H9 (cell line): ENCODE measurements around the gene PRELID2. TPM values are rescaled to one million over a fixed set of nuclear protein-coding genes. Genes with fewer than 3 reads are reported as not detected.

Experiments
- DNase-seq: peaks from one replicate; pipeline ENCODE4 v3.0.0-alpha.2; 2017
- H2AFZ ChIP-seq: one replicate; pipeline ENCODE4 v1.6.1; 2013; ENCODE audit warnings: mild to moderate bottlenecking, low read length, control low read depth, moderate library complexity
- H2AK5ac ChIP-seq: 2 replicates; pipeline ENCODE4 v1.6.1; 2013; ENCODE audit warnings: low read length, control low read depth, mixed read lengths; ENCODE audit not compliant: insufficient read length
- H2BK120ac ChIP-seq: one replicate; pipeline ENCODE4 v1.6.1; 2013; ENCODE audit warnings: low read depth, mild to moderate bottlenecking, low read length, control low read depth, inconsistent platforms; ENCODE audit not compliant: poor library complexity, severe bottlenecking
- H2BK12ac ChIP-seq: 2 replicates; pipeline ENCODE4 v1.6.1; 2013; ENCODE audit warnings: low read length, control low read depth, mixed read lengths, low read depth; ENCODE audit not compliant: insufficient read length
- H2BK15ac ChIP-seq: 2 replicates; pipeline ENCODE4 v1.6.1; 2013; ENCODE audit warnings: low read depth, low read length, control low read depth
- H2BK20ac ChIP-seq: one replicate; pipeline ENCODE4 v1.6.1; 2013; ENCODE audit warnings: low read depth, mild to moderate bottlenecking, low read length, control low read depth, inconsistent platforms; ENCODE audit not compliant: poor library complexity, severe bottlenecking
- H2BK5ac ChIP-seq: 2 replicates; pipeline ENCODE4 v1.6.1; 2013; ENCODE audit warnings: low read length, control low read depth, mixed read lengths; ENCODE audit not compliant: insufficient read length
- H3K14ac ChIP-seq: 2 replicates; pipeline ENCODE4 v1.6.1; 2013; ENCODE audit warnings: low read length, control low read depth; ENCODE audit not compliant: insufficient read depth
- H3K18ac ChIP-seq: 2 replicates; pipeline ENCODE4 v1.6.1; 2013; ENCODE audit warnings: low read depth, mild to moderate bottlenecking, mixed read lengths, low read length, control low read depth; ENCODE audit not compliant: insufficient read length
- H3K23ac ChIP-seq: 2 replicates; pipeline ENCODE4 v1.6.1; 2013; ENCODE audit warnings: low read length, control low read depth, mixed read lengths, low read depth; ENCODE audit not compliant: insufficient read length
- H3K23me2 ChIP-seq: 2 replicates; pipeline ENCODE4 v1.6.1; 2013; ENCODE audit warnings: low read depth, mild to moderate bottlenecking, mixed read lengths, low read length, control low read depth; ENCODE audit not compliant: insufficient read length, poor library complexity, severe bottlenecking
- H3K27ac ChIP-seq: 2 replicates; pipeline ENCODE4 v1.5.1; 2013; ENCODE audit warnings: low read length, control low read depth, mixed read lengths, low read depth; ENCODE audit not compliant: insufficient read length
- H3K27me3 ChIP-seq: 2 replicates; pipeline ENCODE4 v1.6.1; 2013; ENCODE audit warnings: low read length, control low read depth, inconsistent platforms; ENCODE audit not compliant: insufficient read depth
- H3K4ac ChIP-seq: 2 replicates; pipeline ENCODE4 v1.6.1; 2013; ENCODE audit warnings: low read depth, mild to moderate bottlenecking, control low read depth, inconsistent platforms, low read length, moderate library complexity
- H3K4me1 ChIP-seq: 2 replicates; pipeline ENCODE4 v1.6.1; 2013; ENCODE audit warnings: low read length, control low read depth, inconsistent platforms; ENCODE audit not compliant: insufficient read depth
- H3K4me2 ChIP-seq: 2 replicates; pipeline ENCODE4 v1.6.1; 2013; ENCODE audit warnings: low read length, control low read depth, mixed read lengths; ENCODE audit not compliant: insufficient read length, insufficient read depth
- H3K56ac ChIP-seq: 2 replicates; pipeline ENCODE4 v1.6.1; 2013; ENCODE audit warnings: low read depth, mild to moderate bottlenecking, mixed read lengths, low read length, control low read depth; ENCODE audit not compliant: insufficient read length
- H3K79me1 ChIP-seq: 2 replicates; pipeline ENCODE4 v1.6.1; 2013; ENCODE audit warnings: low read depth, mild to moderate bottlenecking, moderate library complexity, low read length, control low read depth, inconsistent platforms; ENCODE audit not compliant: insufficient read depth, poor library complexity, severe bottlenecking
- H3K79me2 ChIP-seq: 2 replicates; pipeline ENCODE4 v1.6.1; 2013; ENCODE audit warnings: low read length, control low read depth, inconsistent platforms; ENCODE audit not compliant: insufficient read depth
- H3K9ac ChIP-seq: 2 replicates; pipeline ENCODE4 v1.6.1; 2013; ENCODE audit warnings: low read length, control low read depth, mixed read lengths; ENCODE audit not compliant: insufficient read length; ENCODE audit errors: extremely low read depth
- H3K9me3 ChIP-seq: one replicate; pipeline ENCODE4 v1.6.1; 2013; ENCODE audit warnings: low read depth, low read length, inconsistent platforms; ENCODE audit not compliant: control insufficient read depth
- H3T11ph ChIP-seq: one replicate; pipeline ENCODE4 v1.6.1; 2013; ENCODE audit warnings: mild to moderate bottlenecking, low read length, control low read depth, inconsistent platforms
- H4K20me1 ChIP-seq: one replicate; pipeline ENCODE4 v1.6.1; 2013; ENCODE audit not compliant: control insufficient read depth, insufficient read length, insufficient read depth
- H4K5ac ChIP-seq: 2 replicates; pipeline ENCODE4 v1.6.1; 2013; ENCODE audit warnings: low read depth, mild to moderate bottlenecking, mixed read lengths, low read length, control low read depth; ENCODE audit not compliant: insufficient read length
- H4K8ac ChIP-seq: replicated peaks from 2 replicates; pipeline ENCODE4 v1.6.1; 2013; ENCODE audit warnings: low read length, control low read depth, mixed read lengths, low read depth; ENCODE audit not compliant: insufficient read length
- H4K91ac ChIP-seq: 2 replicates; pipeline ENCODE4 v1.6.1; 2013; ENCODE audit warnings: low read depth, mild to moderate bottlenecking, moderate library complexity, mixed read lengths, low read length, control low read depth; ENCODE audit not compliant: insufficient read length
- H3K27ac Mint-ChIP-seq, 3 experiments: 2 replicates in 2 of 3; 3 replicates in 1 of 3; pipeline ENCODE4 v1.8.0; 2020 to 2021; ENCODE audit warnings: mixed read lengths in 3 of 3, mild to moderate bottlenecking in 1 of 3, moderate library complexity in 1 of 3
- H3K27me3 Mint-ChIP-seq: 2 replicates; pipeline ENCODE4 v1.8.0; 2021; ENCODE audit warnings: low read depth, mild to moderate bottlenecking, moderate library complexity, mixed read lengths
- H3K36me3 Mint-ChIP-seq, 3 experiments: 2 replicates in 2 of 3; 3 replicates in 1 of 3; pipeline ENCODE4 v1.8.0; 2020 to 2021; ENCODE audit warnings: low read depth in 3 of 3, mixed read lengths in 3 of 3; ENCODE audit not compliant: insufficient read depth in 1 of 3
- H3K4me1 Mint-ChIP-seq, 2 experiments: 2 replicates each; pipeline ENCODE4 v1.8.0; 2020; ENCODE audit warnings: mixed read lengths in 2 of 2
- H3K4me3 Mint-ChIP-seq, 2 experiments: 2 replicates in 1 of 2; 3 replicates in 1 of 2; pipeline ENCODE4 v1.8.0; 2020 to 2021; ENCODE audit warnings: mild to moderate bottlenecking in 2 of 2, mixed read lengths in 2 of 2, moderate library complexity in 1 of 2
- H3K9me3 Mint-ChIP-seq, 2 experiments: 2 replicates in 1 of 2; 3 replicates in 1 of 2; pipeline ENCODE4 v1.8.0; 2020; ENCODE audit warnings: mild to moderate bottlenecking in 2 of 2, mixed read lengths in 2 of 2, moderate library complexity in 1 of 2
- WGBS: extraction: QIAGEN DNeasy Blood & Tissue Kit; methylation state at CpG from one replicate; pipeline ENCODE4 v1.1.7; 2013; ENCODE audit warnings: missing lambda C conversion rate, low lambda C conversion rate, mixed read lengths; ENCODE audit not compliant: insufficient read length; ENCODE audit errors: extremely low coverage; 5-methylcytosine and 5-hydroxymethylcytosine counted together
- total RNA-seq: library from RNA; stranded (reverse); gene quantifications from 2 replicates; pipeline ENCODE4 v1.2.1, GENCODE V29; 2021
- TF ChIP-seq, protein P1 (sequence below): fragments of 200-600 bp; sonication (generic); conservative IDR thresholded peaks from 3 replicates; pipeline ENCODE4 v1.8.0; 2021; ENCODE audit warnings: antibody characterized with exemption, mild to moderate bottlenecking

The PRELID2 gene
- total RNA-seq, 1 experiment from 2014 or later = 13.2 TPM

- Histone ChIP-seq H3K4me1 (no peaks in the 10 kb centered on the region), H3K4ac (no peak overlapping the region), H4K20me1 (no peaks in the 10 kb centered on the region), H4K8ac (no peak overlapping the region), H3K9ac (no peak overlapping the region), H3K27ac (no peak overlapping the region), H3K23me2 (no peaks in the 10 kb centered on the region), H3K79me1 (no peaks in the 10 kb centered on the region), H3K23ac (no peak overlapping the region), H3K14ac (no peak overlapping the region), H3K9me3 (peaks cover 5% of the 10 kb centered on the region), H2AK5ac (no peak overlapping the region), H3K56ac (no peak overlapping the region), H2AFZ (no peak overlapping the region), H4K91ac (no peak overlapping the region), H2BK120ac (no peak overlapping the region), H2BK5ac (no peak overlapping the region), H3T11ph (no peak overlapping the region), H3K27me3 (no peaks in the 10 kb centered on the region), H3K79me2 (no peaks in the 10 kb centered on the region), H2BK20ac (no peak overlapping the region), H3K4me2 (no peak overlapping the region), H4K5ac (no peak overlapping the region), H2BK12ac (no peak overlapping the region), H2BK15ac (no peak overlapping the region), H3K18ac (no peak overlapping the region)
- Mint-ChIP-seq H3K36me3 (peaks cover 3 to 7% (median 5%) of the 10 kb centered on the region in 3 experiments; a peak in 3 of 7 replicates), H3K27ac (peak overlapping the region in 2 of 3 experiments; percentile 37 to 76; a peak in 1 of 7 replicates), H3K4me1 (peaks cover 3 to 11% of the 10 kb centered on the region in 2 experiments), H3K4me3 (no peak overlapping the region), H3K9me3 (peaks cover 3 to 4% of the 10 kb centered on the region in 2 experiments; a peak in 3 of 5 replicates), H3K27me3 (no peaks in the 10 kb centered on the region; the same call in 1 of the 2 replicates)
- TF ChIP-seq, protein P1, sequence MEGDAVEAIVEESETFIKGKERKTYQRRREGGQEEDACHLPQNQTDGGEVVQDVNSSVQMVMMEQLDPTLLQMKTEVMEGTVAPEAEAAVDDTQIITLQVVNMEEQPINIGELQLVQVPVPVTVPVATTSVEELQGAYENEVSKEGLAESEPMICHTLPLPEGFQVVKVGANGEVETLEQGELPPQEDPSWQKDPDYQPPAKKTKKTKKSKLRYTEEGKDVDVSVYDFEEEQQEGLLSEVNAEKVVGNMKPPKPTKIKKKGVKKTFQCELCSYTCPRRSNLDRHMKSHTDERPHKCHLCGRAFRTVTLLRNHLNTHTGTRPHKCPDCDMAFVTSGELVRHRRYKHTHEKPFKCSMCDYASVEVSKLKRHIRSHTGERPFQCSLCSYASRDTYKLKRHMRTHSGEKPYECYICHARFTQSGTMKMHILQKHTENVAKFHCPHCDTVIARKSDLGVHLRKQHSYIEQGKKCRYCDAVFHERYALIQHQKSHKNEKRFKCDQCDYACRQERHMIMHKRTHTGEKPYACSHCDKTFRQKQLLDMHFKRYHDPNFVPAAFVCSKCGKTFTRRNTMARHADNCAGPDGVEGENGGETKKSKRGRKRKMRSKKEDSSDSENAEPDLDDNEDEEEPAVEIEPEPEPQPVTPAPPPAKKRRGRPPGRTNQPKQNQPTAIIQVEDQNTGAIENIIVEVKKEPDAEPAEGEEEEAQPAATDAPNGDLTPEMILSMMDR = no peak
- WGBS = no CpG with 5 or more reads among the region's 2 CpGs
- DNase-seq = no peak
Observed at GRCh38 chr5:145780982-145781381, 54.2 kb downstream of the PRELID2 start.
